Endothelial cell (in vitro differentiated cells): Measurements from ENCODE around the gene PSENEN. TPM values are rescaled to one million over a fixed set of nuclear protein-coding genes. Genes with fewer than 3 reads are reported as not detected.

Experiments
- DNase-seq: peaks from one replicate; pipeline ENCODE4 v3.0.0; 2021; ENCODE audit warnings: low spot score
- H3K27ac Mint-ChIP-seq: one replicate; pipeline ENCODE4 v1.8.0; 2021; ENCODE audit warnings: mixed read lengths, inconsistent platforms; ENCODE audit not compliant: unreplicated experiment
- H3K27me3 Mint-ChIP-seq: one replicate; pipeline ENCODE4 v1.8.0; 2021; ENCODE audit warnings: mild to moderate bottlenecking, moderate library complexity, mixed read lengths, inconsistent platforms; ENCODE audit not compliant: unreplicated experiment
- H3K36me3 Mint-ChIP-seq: one replicate; pipeline ENCODE4 v1.8.0; 2021; ENCODE audit warnings: mild to moderate bottlenecking, low read depth, mixed read lengths, inconsistent platforms; ENCODE audit not compliant: unreplicated experiment
- H3K4me1 Mint-ChIP-seq: one replicate; pipeline ENCODE4 v1.8.0; 2021; ENCODE audit warnings: mild to moderate bottlenecking, mixed read lengths, inconsistent platforms; ENCODE audit not compliant: unreplicated experiment
- H3K4me3 Mint-ChIP-seq: one replicate; pipeline ENCODE4 v1.8.0; 2021; ENCODE audit warnings: mild to moderate bottlenecking, mixed read lengths, inconsistent platforms; ENCODE audit not compliant: unreplicated experiment
- H3K9me3 Mint-ChIP-seq: one replicate; pipeline ENCODE4 v1.8.0; 2021; ENCODE audit warnings: mixed read lengths, inconsistent platforms; ENCODE audit not compliant: unreplicated experiment
- total RNA-seq: library from RNA; stranded (reverse); fragmentation: NEBNext Ultra II Directional; extraction: Animal tissue kit (Norgen Biotek cat#: 25700); gene quantifications from one replicate; pipeline ENCODE4 v1.2.1, GENCODE V29; 2021; ENCODE audit not compliant: unreplicated experiment
- TF ChIP-seq, protein P1 (sequence below): fragments of 200-600 bp; sonication (generic); IDR thresholded peaks from one replicate; pipeline ENCODE4 v1.5.0; 2021; ENCODE audit warnings: antibody characterized with exemption; ENCODE audit not compliant: unreplicated experiment

Gene PSENEN
- total RNA-seq, 1 donor from 2014 or later, result 99.0 TPM

DNA sequence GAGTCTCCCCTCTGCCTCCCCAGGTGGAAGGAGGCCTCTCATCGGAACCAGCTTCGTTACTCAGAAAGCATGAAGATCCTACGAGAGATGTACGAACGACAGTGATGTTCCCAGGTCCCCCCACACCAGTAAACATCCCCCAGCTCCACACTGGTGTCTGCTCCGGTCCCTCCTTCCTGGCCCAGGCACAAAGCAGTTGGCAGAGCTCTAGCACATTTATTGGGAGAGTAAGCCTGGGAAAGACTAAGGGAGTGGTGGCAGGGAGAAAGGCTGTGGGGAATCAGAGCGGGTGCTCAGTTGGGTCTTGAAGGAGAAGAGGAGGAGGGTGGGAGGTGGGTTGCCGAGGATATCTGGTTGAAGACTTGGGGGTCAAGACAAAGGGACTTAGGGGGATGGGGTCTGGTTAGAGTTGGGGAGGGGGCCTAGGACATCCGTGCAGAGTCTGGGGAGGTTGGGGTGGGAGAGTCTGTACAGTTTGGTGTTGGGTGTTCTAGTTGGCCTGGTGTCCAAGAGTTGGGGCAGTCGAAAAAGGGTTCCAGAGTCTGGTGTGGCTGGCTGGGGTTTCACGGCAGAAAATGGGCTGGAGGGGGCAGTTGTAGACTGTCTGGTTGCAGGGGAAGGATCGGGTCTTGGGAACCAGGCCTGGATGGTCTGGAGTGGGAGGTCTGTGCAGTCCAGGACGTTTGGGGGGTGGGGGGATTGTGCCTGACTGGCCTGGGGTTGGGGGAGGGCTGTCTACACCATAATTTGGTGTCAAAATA is 9.1 kb downstream of the PSENEN start:
- Mint-ChIP-seq H3K4me1 (peaks cover 20% of the 10 kb centered on the region), H3K4me3 (peak overlapping the region; percentile 83), H3K27me3 (peaks cover 25% of the 10 kb centered on the region), H3K9me3 (no peaks in the 10 kb centered on the region), H3K27ac (no peak overlapping the region), H3K36me3 (peaks cover 8% of the 10 kb centered on the region)
- TF ChIP-seq, protein P1, sequence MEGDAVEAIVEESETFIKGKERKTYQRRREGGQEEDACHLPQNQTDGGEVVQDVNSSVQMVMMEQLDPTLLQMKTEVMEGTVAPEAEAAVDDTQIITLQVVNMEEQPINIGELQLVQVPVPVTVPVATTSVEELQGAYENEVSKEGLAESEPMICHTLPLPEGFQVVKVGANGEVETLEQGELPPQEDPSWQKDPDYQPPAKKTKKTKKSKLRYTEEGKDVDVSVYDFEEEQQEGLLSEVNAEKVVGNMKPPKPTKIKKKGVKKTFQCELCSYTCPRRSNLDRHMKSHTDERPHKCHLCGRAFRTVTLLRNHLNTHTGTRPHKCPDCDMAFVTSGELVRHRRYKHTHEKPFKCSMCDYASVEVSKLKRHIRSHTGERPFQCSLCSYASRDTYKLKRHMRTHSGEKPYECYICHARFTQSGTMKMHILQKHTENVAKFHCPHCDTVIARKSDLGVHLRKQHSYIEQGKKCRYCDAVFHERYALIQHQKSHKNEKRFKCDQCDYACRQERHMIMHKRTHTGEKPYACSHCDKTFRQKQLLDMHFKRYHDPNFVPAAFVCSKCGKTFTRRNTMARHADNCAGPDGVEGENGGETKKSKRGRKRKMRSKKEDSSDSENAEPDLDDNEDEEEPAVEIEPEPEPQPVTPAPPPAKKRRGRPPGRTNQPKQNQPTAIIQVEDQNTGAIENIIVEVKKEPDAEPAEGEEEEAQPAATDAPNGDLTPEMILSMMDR, result no peak
- DNase-seq, result no peak

DNA sequence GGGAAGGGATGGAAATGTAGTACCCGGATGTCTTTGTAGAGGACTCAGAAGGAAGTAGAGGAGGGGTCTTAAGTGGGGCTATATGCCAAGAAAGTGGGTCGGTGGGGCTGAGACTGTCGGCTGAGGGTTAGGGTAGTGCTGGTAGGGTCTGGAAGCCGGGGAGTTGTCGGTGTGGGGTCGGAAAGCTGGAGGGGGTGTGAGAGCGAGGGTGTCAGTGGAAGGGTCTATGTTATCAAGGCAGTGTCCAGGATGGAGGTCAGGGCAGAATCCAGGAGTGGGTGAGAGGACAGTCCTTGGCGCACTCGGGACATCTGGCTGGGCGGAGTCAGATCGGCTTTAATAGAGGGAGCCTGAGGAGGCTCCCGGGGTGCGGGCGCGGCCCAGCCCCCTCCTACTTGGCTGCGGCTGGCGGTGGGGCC is 9.7 kb downstream of the PSENEN start:
- DNase-seq, result no peak
- H3K27ac Mint-ChIP-seq, result no peak overlapping the region
- H3K9me3 Mint-ChIP-seq, result no peaks in the 10 kb centered on the region
- H3K36me3 Mint-ChIP-seq, result peaks cover 8% of the 10 kb centered on the region
- H3K27me3 Mint-ChIP-seq, result peaks cover 25% of the 10 kb centered on the region
- peaks cover 18% of the 10 kb centered on the region for H3K4me1 Mint-ChIP-seq
- TF ChIP-seq, protein P1, result no peak
- H3K4me3 Mint-ChIP-seq, result peak overlapping the region; percentile 83

DNA sequence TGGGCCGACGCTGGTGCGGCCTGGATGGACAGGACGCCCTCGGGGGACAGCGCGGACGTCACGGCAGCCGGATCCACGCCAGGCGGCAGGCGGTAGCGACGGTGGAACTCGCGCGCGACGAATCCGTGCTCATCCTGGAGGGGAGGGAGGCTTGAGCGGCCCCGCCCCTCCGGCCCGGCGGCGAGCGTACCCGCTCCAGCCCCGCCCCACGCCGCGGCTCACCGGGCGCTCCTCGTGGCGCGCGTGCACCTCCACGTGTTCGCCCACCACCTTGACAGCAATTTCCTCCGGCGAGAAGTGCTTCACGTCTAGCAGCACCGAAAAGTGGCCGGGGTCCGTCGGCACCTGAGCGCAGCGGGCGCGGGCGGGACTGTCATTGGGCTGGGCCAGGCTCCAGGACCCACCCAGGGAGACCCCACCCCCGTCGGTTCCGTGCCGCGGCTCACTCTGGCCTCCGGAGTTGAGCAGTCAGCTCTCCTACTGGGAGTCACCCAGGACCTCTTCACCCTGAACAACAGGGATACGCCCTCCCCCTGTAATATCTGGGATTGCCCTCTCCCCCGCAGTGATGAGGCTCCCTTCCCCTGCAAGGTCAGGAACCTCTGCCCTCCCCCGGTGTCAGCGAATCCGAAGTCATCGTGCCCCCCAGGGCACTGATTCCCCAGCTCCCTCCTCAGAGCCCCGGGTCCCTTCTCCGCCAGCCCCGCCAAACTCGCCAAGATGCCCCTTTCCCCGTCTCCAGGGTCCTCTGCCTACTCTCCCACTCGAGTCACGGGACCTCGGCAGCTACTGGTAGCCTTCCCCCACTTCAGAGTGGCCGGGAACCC is 10.3 kb downstream of the PSENEN start:
- H3K27me3 Mint-ChIP-seq, result peaks cover 25% of the 10 kb centered on the region
- TF ChIP-seq, protein P1, result no peak
- peaks cover 8% of the 10 kb centered on the region for H3K36me3 Mint-ChIP-seq
- no peak overlapping the region for H3K27ac Mint-ChIP-seq
- no peaks in the 10 kb centered on the region for H3K9me3 Mint-ChIP-seq
- H3K4me3 Mint-ChIP-seq, result peak overlapping the region; percentile 81
- peaks cover 18% of the 10 kb centered on the region for H3K4me1 Mint-ChIP-seq
- DNase-seq, result no peak

DNA sequence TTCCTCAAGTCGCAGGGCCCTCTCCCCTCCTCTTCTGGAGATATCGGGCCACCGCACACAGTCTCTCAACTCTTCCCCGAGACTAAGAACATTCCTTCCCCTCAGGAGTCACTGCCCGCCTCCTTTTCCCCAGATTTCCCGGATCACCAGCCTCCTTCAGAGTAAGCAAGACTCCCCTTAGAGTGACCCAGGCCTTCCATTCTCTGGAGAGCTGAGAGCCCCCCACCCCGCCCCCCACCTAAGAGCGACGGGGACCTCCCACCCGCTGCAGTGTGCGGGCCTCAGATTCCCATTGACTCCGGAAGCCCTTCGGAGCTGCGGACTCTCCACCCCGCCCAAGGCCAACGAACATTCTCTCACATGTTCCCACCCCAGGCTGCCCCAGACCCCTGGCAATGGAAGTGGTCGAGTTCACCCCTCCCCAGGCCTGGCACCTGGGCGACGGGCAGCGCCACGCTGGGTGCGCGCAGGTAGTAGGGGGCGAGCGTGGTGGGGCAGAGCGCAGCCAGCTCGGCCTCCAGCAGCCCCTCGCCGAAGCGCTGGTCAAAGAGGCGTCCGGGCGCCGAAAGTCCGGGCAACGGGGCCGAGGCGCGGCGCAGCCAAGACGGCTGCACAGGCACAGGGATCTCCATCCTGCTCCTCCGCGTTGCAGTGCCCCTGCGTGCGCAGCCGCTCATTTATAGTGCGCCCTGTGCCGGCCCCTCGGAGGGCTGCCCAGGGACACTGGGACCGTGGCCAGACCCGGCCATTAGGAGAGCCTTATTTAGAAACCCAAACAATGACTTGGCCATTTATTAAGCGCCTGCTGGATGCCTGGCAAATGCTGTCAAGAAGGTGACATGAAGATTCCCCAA is 11.2 kb downstream of the PSENEN start, which contains the start of gene HSPB6:
Gene HSPB6 (minus strand): TSS at position 653 of the 854 bp plus-strand sequence. CDS start 21 bp downstream, at position 632.
- Mint-ChIP-seq H3K27me3 (peaks cover 25% of the 10 kb centered on the region), H3K4me3 (peak within 1 kb of the TSS; percentile 94), H3K9me3 (no peaks in the 10 kb centered on the region), H3K27ac (peak within 1 kb of the TSS; percentile 86), H3K4me1 (peaks cover 18% of the 10 kb centered on the region), H3K36me3 (peaks cover 8% of the 10 kb centered on the region)
- peak; percentile 37 for DNase-seq
- TF ChIP-seq, protein P1, result no peak
